Testis (tissue), 3 donors: Measurements from ENCODE around the gene PREB. TPM values are rescaled to one million over a fixed set of nuclear protein-coding genes. Genes with fewer than 3 reads are reported as not detected.

Experiments
- DNase-seq: peaks from one replicate; pipeline ENCODE4 v3.0.0-alpha.2; 2019
- H3K27ac ChIP-seq, 2 donors: fragments of 200-600 bp; sonication (generic); one replicate each; pipeline ENCODE4 v1.5.1; 2019
- H3K27me3 ChIP-seq: fragments of 200-600 bp; sonication (generic); one replicate; pipeline ENCODE4 v1.5.1; 2019
- H3K36me3 ChIP-seq: fragments of 200-600 bp; sonication (generic); one replicate; pipeline ENCODE4 v1.5.1; 2017; ENCODE audit warnings: low read depth; ENCODE audit errors: missing control alignments
- H3K4me1 ChIP-seq: fragments of 200-600 bp; sonication (generic); one replicate; pipeline ENCODE4 v1.5.1; 2019
- H3K4me3 ChIP-seq, 2 donors: fragments of 200-600 bp; sonication (generic); one replicate each; pipeline ENCODE4 v1.5.1; 2017 to 2019
- H3K9me3 ChIP-seq: fragments of 200-600 bp; sonication (generic); one replicate; pipeline ENCODE4 v1.5.1; 2017
- CTCF ChIP-seq, 3 experiments: fragments of 450-650 bp in 2 of 3; fragments of 200-600 bp in 1 of 3; sonication (generic) in 1 of 3; IDR thresholded peaks; one replicate each; pipeline ENCODE4 v1.5.1; 2016 to 2019; ENCODE audit warnings: antibody characterized with exemption in 3 of 3, mild to moderate bottlenecking in 2 of 3, moderate library complexity in 1 of 3
- POLR2A ChIP-seq: fragments of 450-650 bp; IDR thresholded peaks from one replicate; pipeline ENCODE4 v1.6.1; 2017; ENCODE audit warnings: antibody characterized with exemption, mild to moderate bottlenecking, moderate library complexity
- WGBS, 2 donors: methylation state at CpG; one replicate each; pipeline ENCODE4 v1.1.5; 2018; 5-methylcytosine and 5-hydroxymethylcytosine counted together
- intact Hi-C: fragments of 100-400 bp; cut with DNase I; formaldehyde crosslinking; loops from one replicate; pipeline ENCODE4 v1.15.1; 2023; ENCODE audit warnings: low total_unique reads
- polyA plus RNA-seq: library from polyadenylated mRNA; stranded (reverse); fragments of 350-450 nt; fragmentation: Illumina TruSeq; extraction: RNeasy Lipid Tissue Mini Kit (QIAGEN cat#74804); gene quantifications from one replicate; pipeline ENCODE4 v1.2.3, GENCODE V29; 2014; ENCODE audit warnings: low read depth, low replicate concordance; ENCODE audit not compliant: insufficient read depth
- total RNA-seq, 2 donors: library from RNA; depleted of rRNA; stranded (reverse); fragments of >200 nt; gene quantifications; one replicate each; pipeline ENCODE4 v1.2.3, GENCODE V29; 2016

The PREB gene
- total and polyA plus RNA-seq, 3 donors from 2014 or later: 62.4 to 84.0 (median 82.0) TPM

DNA sequence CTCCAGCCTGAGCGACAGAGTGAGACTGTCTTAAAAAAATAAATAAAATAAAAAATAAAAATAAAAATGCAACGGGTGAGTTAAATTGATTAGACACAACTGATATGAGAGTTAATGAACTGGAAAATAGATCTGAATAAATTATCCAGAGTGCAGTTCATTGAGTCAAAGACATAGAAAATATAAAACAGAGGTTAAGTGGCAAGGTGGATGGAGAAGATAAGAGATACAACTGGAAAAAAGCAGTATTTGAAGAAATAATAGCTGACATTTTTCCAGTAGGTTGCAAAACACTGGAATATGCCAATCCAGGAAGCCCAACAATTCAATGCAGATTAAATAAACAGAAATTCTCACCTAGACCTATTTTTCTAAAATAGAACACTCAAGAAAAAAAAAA is 26.2 kb downstream of the PREB start:
- no peak overlapping the region for H3K27ac ChIP-seq
- H3K27me3 ChIP-seq: no peaks in the 10 kb centered on the region
- no peaks in the 10 kb centered on the region for H3K36me3 ChIP-seq
- DNase-seq: no peak
- 84 to 89% methylated on average over 2 of the region's 2 CpGs for WGBS, 2 donors
- TF ChIP-seq POLR2A (no peak), CTCF (IDR thresholded peaks at IDR 0.05) (no peak)
- H3K4me3 ChIP-seq: no peak overlapping the region
- no peaks in the 10 kb centered on the region for H3K9me3 ChIP-seq
- intact Hi-C loops: no loop called here
- H3K4me1 ChIP-seq: peaks cover 7% of the 10 kb centered on the region

DNA sequence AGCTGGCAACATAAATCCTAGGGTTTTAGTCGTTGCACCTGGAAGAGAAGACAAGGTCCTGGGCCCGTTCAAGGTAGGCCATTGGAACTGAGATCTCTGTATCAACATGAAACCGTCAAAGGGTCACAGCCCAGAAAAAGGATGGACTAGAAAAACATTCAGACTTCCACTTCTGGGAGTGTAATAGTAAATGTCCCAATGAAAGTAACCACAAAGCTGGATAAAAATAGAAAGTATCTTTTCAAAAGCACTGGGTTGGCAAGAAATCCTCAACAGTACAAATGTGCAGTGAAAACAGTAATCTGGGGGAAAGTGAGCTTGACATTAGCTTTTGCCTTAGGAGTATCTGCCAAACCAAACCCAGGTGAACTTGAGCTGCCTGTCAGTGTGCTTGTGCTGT is 28.5 kb downstream of the PREB start:
- Histone ChIP-seq H3K36me3 (no peaks in the 10 kb centered on the region), H3K27me3 (no peaks in the 10 kb centered on the region), H3K4me3 (no peak overlapping the region), H3K9me3 (no peaks in the 10 kb centered on the region), H3K27ac (no peak overlapping the region), H3K4me1 (peaks cover 7% of the 10 kb centered on the region)
- no peak for TF ChIP-seq CTCF (IDR thresholded peaks at IDR 0.05)
- no peak for TF ChIP-seq POLR2A
- no peak for DNase-seq
- 47 to 52% methylated on average over 3 of the region's 3 CpGs for WGBS, 2 donors
- intact Hi-C loops: no loop called here

DNA sequence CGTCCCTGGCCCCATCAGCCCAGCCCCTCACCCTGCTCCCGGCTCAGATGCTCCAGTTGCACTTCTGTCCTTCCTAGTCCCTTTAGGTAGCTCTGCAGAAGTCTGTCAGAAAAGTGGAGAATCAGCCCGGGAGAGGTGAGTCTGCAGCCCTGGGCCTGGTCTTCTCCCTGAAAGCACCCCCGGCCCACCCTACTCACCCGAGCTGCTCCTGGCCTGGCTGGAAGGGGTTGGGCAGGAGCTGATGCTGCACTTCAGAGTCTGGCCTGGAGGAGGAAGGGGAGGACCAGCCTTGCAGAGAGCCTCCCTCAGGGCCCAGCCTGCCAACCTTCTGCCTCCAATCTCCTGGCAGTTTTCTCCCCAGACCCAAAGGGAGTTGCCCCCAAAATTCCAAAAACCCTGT is 32.1 kb downstream of the PREB start:
- H3K27ac ChIP-seq: no peak overlapping the region
- peaks cover 7% of the 10 kb centered on the region for H3K4me1 ChIP-seq

GRCh38 chr2:27100036-27100435 is 34.4 kb downstream of the PREB start:
- H3K9me3 ChIP-seq: no peaks in the 10 kb centered on the region
- H3K27me3 ChIP-seq: no peaks in the 10 kb centered on the region
- no peaks in the 10 kb centered on the region for H3K36me3 ChIP-seq
- H3K4me3 ChIP-seq: no peak overlapping the region
- DNase-seq: no peak
- 83 to 87% methylated on average over 10 of the region's 10 CpGs for WGBS, 2 donors
- TF ChIP-seq POLR2A (no peak), CTCF (IDR thresholded peaks at IDR 0.05) (no peak)
- intact Hi-C loops: no loop called here
- H3K4me1 ChIP-seq: peaks cover 15% of the 10 kb centered on the region
- H3K27ac ChIP-seq: no peak overlapping the region

More for the DNA sequence above, 32.1 kb downstream of the PREB start:
- Histone ChIP-seq H3K36me3 (no peaks in the 10 kb centered on the region), H3K4me3 (no peak overlapping the region), H3K27me3 (no peaks in the 10 kb centered on the region), H3K9me3 (no peaks in the 10 kb centered on the region)
- DNase-seq: no peak
- WGBS, 2 donors: 82 to 86% methylated on average over 4 to 5 of the region's 5 CpGs
- intact Hi-C loops: no loop called here
- no peak for TF ChIP-seq POLR2A
- no peak for TF ChIP-seq CTCF (IDR thresholded peaks at IDR 0.05)

DNA sequence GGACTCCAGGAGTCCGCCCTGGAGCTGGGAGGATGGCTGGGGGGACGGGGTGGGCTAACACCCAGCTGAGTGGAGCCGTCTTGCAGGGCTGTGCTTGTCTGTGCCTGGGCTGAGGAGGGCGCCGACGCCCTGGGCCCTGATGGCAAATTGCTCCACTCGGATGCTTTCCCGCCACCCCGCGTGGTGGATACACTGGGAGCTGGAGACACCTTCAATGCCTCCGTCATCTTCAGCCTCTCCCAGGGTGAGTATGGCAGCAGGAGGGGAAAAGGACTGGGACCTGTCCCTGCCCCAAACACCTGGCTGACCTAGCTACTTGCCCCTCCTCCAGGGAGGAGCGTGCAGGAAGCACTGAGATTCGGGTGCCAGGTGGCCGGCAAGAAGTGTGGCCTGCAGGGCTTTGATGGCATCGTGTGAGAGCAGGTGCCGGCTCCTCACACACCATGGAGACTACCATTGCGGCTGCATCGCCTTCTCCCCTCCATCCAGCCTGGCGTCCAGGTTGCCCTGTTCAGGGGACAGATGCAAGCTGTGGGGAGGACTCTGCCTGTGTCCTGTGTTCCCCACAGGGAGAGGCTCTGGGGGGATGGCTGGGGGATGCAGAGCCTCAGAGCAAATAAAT is 35.0 kb downstream of the PREB start:
- intact Hi-C loops: loop anchor here (10.0 kb wide), 1 partner anchor 205 kb away; the partner anchor contains the start of gene UCN
- H3K27ac ChIP-seq: no peak overlapping the region
- H3K36me3 ChIP-seq: no peaks in the 10 kb centered on the region
- DNase-seq: no peak
- WGBS, 2 donors: 92 to 98% methylated on average over 8 to 19 of the region's 19 CpGs
- H3K4me3 ChIP-seq: no peak overlapping the region
- peaks cover 15% of the 10 kb centered on the region for H3K4me1 ChIP-seq
- H3K9me3 ChIP-seq: no peaks in the 10 kb centered on the region
- TF ChIP-seq POLR2A (no peak), CTCF (IDR thresholded peaks at IDR 0.05) (no peak)
- H3K27me3 ChIP-seq: no peaks in the 10 kb centered on the region
